SHP77 treated with DMSO at 0.1 percent for 48 hours (cell line): ENCODE results near the gene KCNJ12.
"Not testable (repeated sequence)": the region's sequence is repeated elsewhere in the genome, so short reads cannot be mapped to it uniquely, and the experiment has no call there.

Experiments
- DNase-seq: peaks from one replicate; lab custom pipeline; 2025; lab: John Stamatoyannopoulos, UW

The KCNJ12 gene

DNA sequence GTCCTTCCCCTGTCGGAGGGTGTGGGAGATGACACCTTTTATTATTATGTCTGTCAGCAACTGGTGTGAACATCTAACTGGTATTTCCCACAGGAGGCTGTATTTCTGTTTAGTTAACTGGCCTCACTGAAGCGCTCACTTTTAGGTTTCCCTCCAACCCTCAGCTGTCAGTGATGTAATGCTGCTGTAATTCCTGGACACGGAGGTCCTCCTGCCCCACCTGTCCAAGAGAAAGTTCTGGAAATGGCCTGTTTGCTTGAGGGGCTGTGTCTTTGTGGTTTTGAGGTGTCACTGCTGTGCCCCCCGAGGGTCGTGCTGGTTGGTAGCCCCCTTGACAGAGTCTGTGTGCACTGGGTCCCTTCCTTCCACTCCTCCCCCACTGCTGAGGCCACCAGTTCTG lies 11.5 kb downstream of the KCNJ12 start:
- DNase-seq = no peak

DNA sequence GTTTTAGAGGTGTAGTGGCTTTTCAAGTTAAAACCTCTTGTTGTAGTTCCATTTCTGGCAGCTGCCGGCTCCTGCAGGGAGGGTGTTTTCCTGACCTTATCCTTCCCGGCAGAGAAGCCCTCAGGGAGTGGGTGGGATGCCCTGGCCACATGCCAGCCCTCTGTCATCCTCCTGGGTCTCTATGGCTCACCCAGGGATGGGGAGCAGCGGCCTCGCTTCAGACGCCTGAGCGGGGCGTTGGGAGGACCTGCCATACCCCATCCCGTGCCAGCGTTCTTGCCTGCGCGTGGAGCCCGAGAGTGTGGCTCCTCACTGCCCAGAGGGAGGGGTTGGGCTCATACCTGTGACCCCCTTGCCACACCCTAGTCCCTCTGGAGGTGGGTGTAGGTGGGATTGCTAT lies 11.9 kb downstream of the KCNJ12 start:
- DNase-seq = no peak

DNA sequence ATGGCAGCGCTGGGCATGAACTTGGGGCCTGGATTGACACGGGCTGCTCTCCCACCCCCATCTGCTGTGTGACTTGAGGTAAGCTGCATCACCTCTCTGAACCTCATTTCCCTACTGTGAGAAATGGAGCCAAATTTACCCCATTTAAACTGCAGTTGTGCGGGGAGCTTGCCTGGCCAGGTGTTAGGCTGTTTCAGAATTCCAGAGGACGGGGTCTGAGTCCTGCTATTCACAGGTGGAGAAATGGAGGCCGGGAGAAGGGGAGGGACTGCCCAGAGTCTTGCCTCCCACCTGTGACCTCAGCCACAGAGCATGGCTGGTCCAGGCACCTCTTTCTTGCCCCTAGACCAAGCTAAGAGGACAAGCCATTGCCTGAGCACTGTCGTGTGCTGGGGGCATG lies 12.8 kb downstream of the KCNJ12 start:
- DNase-seq = no peak

DNA sequence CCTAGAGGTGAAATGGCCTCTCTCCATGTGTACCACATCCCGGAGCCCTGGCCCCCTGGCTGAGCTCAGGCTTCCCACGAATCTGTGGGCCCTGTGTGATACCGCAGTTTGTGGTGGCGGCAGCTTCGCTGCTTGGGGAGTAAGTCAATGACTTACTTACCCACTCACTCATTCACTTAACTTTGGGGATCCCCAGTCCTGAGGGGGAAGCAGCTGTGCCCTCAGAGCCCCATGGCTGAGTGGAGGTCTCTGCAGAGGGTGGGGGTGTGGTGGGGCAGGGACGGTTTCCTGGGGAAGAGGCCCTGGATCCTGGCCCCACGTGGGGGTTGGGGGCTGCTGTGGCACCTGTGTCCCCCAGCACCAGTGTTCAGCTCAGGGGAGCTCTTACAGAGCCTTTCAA lies 13.2 kb downstream of the KCNJ12 start:
- no peak for DNase-seq

DNA sequence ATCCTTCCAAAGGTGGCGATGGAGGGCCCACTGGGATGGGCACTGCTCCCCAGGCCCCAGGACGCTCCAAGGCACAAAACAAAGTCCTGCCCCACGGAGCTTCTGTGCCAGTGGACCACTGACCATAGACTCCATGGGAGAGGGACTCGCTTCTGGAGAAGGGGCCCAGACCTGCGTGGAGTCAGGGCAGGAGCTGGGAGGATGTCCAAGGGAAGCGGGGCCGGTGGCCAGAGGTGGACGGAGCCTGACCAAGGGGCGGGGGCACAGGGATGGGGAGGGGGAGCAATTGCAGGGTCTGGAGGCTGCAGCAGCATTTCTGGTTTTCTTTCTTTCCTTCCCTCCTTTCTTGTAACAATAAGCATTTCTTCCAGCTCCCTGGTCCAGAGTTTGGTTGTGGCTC lies 14.1 kb downstream of the KCNJ12 start:
- no peak for DNase-seq

DNA sequence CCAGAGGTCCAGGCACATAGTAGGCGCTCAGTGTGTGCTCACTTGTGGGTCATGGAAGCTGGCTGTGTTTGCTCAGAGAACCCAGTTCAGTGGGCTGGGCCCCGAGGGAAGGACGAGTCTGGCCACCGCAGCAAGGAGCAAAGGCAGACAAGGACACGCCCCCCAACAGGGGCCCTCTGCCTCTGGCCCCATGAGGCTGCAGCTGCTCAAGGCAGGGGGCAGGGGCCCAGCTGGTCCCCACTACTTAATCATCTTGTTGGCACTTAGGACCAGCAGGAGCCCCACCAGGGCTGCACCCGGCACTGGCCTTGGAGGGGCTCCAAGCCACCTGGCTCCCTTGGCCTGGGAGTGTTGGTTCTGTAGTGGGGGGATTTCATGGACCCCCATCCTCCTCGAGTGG lies 16.1 kb downstream of the KCNJ12 start:
- no peak for DNase-seq

DNA sequence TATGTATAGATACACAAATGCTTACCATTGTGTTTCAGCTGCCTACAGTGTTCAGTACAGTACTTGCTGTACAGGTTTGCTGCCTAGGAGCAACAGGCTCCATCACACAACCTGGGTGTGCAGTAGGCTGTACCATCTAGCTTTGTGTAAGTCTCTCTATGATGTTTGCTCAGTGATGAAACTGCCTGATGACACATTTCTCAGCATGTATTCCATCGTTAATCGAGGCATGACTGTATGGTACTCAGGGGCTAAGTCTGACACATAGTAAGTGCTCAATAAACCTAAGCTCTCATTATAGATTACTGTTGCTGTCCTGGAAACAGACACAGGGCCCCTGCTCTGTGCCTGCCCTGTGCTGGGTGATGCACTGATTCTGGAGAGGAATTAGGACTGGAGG lies 18.1 kb downstream of the KCNJ12 start:
- DNase-seq = no peak

DNA sequence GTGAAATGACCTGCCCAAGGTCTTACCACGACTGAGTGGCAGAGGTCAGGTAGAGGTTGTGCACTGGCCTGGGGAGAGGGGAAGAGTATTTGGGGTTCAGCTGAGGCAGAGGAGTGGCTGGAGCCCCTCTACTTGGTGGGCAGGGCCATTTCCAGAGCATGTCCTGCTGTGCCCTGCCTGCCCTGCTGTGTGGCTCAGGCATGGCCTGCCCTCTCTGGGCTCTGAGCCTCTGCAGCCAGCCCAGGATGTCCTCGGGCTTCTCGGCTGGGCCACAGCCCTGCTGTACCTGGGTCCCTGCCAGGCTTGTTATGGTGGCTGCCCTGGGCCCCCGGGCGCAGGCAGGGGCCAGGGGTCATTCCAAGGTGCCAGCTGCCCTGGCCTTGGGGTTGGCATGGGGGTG lies 19.6 kb downstream of the KCNJ12 start:
- DNase-seq = no peak

DNA sequence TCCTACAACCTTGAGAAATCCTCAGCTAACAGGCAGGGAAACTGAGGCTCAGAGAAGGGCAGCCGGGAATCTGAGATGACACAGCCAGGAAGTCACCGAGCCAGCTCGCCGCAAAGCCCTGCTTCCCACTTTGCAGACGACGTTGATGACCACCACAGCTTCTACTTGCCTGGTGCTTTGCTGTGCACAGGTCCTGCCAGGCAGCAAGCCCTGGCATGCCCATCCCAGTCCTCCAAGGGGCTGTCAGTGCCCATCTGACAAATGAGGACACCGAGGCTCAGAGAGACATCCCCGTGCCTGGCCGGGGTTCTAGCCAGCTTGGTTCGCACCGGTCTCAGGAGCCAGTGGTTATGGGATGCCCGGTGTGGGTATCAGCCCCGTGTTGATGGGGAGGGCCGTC lies 20.1 kb downstream of the KCNJ12 start:
- DNase-seq = no peak

DNA sequence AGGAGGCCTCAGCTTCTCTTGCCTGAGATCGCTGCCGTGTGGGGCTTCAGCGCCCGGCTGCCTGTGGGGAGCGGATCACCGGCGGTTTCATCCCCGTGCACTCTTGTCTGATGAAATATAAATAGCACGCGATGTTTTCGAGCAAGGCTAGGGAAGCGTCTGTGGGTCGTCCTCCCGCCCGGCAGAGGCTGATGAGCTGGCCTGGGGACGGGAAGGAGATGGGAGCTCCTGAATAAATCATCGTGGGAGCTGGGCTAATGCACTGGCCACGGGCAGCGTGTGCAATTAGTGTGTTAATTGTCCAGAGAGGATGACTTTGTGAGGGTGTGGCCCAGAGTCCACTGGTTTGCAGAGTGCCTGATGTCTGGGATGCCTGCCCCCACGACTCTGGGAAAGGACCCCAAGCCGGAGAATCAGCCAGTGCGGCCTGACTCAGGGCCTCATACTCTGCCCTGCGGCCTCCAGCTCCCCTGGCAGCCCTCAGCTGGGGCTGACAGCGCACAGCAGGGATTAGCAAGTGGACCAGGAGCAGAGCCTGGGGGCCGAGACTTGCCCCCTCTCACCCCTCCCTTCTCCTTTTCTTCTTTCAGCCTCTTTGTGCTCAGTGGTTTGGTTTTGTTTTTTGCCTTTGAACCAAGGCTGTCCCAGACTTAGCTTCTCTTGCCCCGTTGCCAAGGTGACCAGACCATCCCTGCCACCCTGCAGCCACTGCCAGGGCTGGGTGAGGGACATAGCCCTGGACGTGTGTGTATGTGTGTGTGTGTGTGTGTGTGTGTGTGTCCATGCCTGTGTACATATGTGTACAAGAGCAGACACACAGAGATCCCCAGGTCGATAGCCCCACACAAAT lies 21.4 kb downstream of the KCNJ12 start:
- no peak for DNase-seq

DNA sequence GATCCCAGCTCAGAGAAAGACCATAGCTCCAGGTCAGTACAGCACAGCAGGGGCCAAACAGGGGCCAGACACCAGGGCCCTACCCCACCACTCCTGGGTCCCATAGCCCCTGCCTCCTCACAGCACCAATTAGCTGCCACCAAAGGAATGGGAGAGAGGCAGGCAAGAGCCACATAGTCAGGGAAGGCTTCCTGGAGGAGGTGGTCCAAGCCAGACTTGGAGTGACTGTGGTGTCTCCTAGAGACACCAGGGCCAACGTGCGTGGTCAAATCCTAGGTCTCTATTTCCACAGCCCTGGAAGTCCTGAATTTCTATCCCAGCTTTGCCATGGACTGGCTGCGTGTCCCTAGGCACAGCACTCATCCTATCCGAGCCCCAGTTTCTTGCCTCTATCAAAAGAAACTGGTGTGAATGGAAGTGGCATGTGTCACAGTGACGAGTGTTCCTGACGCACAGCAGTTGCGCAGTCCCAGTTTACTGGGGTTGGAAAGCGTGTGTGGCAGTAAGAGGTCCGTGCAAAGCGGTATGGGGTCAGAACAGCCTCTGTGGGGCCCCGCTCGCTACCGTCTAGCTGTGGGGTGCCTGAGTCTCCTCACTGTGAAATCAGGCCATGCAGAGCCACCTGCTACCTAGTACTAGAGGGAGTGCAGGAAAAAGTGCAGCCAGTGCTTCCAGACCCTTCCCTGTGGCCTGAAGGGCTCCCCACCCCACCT lies 23.5 kb downstream of the KCNJ12 start:
- no peak for DNase-seq

DNA sequence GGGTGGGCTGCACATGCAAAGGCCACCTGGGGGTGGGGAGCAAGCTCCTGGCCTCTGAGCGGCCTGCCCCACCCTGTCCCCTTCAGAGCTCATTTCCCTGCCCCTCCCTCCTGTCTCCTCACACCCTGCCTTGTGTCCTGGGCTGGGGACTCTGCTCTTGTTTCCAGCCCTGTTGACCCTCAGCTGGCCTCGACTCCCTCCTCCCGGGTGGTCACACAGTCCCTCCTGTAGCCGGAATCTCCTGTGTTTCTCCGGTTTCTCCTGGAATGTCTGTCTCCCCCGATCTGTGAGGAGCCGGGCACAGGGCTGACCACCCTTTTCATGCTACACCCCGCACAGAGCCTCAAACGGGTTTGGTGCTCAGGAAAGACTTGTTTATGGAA lies 24.0 kb downstream of the KCNJ12 start:
- not testable (repeated sequence) for DNase-seq

DNA sequence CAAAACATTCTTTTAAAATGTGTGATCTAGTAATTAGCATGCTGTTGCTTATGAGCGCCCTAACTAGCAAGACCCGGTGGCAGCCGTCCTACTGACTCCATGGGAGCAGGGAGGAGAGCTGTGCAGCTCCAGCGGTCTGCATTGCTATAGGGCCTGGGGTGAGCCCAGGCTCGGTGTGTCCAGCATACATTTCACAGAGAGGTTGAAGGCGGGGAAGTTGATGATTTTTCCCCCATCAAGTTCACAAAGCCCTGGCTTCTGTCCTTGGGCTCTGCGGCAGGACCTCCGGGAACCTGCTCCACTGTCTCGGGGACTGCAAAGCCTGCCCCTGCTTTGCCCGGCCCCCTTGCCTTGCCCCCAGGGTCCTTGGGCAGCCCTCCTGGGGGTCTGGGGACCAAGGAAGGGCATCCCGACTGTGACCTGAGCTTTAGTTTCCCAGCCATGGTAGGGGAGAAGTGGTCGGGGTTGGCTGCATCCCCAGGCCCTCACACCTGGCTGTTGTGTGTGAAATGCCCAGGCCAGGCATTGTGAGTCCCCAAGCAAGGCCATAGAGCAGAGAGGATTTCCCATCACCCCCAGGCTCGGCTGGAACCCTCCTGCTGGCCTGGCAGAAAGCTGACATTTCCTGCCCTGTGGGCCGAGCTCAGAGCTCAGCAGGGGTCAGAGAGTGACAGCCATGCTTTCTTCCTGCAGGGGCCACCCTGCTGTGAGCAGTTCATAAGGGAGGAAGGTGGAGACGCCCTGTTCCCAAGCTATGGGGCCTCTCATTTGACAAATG lies 24.8 kb downstream of the KCNJ12 start:
- DNase-seq = no peak

DNA sequence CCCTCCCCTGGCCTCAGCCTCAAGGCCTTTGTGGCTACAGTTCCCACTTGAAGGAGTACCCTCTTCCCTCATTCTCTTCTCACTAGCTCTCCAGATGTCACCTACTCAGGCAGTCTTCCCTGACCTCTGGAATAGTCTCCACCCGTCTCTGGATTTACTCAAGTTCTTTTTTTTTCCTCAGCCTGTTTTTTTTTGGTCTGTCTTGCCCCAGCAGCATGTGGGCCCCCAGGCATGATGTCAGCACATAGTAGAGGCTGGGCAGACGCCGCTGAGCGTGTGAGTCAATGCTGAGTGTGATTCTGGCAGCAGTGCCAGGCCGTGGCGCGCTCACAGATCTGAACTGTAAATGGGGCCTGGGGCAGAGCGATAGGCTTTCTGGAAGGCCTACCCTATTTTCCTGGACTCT lies 26.0 kb downstream of the KCNJ12 start:
- DNase-seq = not testable (repeated sequence)

DNA sequence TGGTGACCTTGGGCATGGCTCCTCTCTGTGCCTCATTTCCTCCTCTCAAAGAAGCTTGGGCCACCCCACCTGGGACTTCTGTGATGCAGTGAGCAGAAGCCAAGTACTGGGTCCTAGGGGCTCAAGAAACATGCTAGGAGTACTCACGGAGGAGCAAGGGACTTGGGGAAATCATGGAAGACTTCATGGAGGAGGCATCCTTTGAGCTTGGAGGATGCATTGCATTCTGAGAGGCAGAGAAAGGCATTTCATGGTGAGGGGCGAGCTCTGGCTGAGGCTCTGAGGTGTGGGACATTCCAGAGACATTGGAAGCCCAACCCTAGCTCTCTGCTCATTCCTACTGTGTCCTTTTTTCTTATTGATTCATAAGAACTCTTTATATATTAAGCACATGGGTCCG lies 26.8 kb downstream of the KCNJ12 start:
- DNase-seq = not testable (repeated sequence)

DNA sequence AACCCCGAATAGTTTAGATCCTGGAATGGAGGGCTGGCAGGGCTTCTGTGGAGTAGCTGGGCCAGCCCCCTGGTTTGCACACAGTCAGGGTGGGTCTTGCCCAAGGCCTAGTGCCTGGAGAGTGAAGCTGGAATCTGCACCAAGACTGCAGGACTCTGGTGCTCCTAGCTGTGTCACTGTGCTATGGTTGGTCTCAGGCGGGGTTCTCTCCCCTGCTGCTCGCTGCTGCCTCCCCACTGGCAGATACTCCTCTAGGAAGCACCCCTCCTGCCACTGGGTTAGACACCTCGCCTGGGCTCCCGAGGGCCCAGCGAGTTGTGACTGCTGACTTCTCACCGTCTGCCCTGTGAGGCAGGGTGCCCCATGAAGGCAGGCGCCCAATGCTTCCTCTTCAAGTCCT lies 27.9 kb downstream of the KCNJ12 start:
- DNase-seq = not testable (repeated sequence)

DNA sequence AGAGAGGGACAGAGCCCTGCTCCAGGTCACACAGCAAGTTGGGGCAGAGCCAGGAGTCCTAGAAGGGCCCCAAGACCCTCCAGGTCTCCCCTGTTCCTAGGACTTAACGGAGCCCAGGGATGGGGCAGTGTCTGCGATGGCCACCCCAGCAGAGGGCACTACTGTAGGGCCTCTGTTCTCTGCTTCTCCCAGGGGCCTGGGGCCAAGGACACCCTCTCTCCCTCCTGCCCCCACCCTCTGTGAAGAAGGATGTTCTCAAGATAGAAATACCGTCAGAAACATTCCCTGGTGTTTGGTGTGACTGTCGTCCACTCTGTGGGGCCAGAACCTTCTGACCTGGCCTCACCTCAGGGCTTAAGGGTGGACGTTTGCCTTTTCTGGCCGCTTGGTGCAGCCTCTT lies 28.4 kb downstream of the KCNJ12 start:
- not testable (repeated sequence) for DNase-seq

DNA sequence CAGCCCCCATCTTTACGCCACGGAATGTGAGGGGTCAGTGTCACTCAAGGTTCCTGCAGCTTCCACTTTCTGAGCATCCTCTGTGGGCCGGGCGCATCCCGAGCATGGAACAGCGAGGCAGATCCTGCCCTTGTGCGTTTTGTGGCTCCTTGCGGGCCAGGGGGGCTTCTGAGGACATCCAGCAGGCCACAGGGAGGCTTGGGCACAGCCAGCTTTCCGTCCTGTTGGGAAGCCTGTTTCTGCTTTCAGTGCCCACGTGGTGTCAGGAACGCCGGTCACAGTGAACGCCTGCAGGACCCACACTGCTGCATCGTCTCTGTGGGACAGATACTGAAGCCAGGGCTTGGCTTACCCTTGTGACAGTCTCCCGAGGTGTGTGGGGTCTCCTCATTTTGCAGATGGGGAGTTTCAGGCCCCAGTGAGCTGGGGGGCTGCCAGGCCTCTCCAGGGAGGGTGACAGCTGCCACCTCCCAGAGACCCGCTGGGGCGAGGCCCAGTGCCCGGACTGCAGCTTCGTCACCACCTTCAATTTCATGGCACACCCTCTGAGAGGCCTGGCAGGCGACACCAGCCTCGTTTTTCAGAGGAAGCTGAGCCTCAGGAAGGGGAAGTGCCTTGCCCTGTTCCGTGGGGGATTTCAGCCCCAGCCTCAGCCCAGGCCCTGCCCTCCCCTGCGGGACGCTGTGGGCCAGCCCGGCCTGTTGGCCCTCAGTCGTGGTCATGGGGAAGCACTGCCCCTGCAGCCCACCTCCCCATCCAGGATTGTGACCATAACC lies 29.0 kb downstream of the KCNJ12 start:
- DNase-seq = not testable (repeated sequence)

DNA sequence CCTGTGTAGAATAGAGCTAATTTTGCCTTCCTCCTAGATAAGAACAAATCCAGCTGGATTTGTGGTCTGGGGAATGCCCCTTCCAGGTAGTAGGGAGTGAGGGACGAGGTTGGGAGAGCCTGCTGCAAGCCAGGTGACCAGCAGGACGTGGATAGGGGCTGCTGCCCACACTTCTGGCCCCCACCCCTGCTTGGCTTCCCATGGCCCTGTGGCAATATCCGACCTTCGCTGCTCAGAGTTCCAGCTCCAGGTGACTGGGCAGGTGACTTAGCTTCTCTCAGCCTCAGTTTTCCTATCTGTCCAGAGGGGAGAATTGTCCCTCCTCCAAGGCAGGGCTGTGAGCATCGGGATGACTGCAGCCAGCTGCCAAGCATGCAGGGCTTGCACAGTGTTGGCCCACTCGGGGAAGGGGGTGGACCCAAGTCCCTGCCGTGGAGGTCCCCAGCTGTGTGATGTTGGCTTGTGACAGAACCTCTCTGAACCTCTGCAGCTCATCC lies 29.8 kb downstream of the KCNJ12 start:
- DNase-seq = not testable (repeated sequence)

DNA sequence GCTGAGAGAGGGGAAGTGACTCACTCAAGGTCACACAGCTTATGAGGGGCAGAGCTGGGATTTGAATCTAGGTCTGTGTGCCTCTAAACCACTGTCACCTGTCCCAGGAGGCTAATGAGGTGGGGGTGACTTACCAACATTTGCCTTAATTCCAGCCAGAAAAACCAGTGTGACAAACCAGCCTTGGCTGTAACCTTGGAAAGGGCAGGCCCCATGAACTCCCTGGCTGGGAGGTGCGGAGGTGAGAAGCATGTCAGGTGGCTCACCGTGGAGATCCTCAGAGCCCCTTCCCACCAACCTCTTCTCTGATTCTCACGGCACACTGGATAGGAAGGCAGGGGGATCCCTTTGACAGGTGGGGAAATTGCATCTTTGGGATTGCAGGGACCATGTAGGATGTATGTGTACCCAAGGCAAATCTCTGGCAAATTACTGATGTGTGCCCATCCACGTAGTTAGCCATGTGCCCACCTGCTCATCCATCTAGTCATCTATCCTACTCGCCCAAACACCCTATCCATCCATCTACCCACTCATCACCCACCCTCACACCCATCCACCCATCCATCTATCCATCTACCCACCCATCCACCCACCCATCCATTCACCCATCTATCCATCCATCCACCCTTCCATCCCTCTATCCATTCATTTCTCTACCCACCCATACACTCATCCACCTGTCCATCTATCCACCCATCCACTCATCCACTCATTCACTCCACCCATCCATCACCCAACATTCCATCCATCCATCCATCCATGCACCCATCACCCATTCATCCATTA lies 30.7 kb downstream of the KCNJ12 start:
- not testable (repeated sequence) for DNase-seq

DNA sequence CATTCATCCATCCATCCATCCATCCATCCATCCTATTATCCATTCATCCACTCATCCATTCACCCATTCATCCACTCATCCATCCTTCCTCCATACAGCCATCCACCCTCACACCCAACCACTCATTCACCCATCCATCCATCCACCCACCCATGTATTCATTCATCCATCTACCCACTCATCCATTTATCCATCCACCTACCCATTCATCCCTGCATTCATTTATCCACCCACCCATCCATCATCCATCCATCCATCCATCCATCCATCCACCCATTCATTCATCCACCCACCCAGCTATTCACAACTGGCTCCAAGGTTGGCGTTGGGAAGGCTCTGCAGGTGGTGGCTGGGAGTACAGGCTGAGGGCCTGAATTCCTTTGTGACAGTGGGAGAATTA lies 31.6 kb downstream of the KCNJ12 start:
- DNase-seq = not testable (repeated sequence)
